Measurements from ENCODE around the gene MRPS16.

MRPS16 gene

GRCh38 chr10:73215749-73216148 lies 36.7 kb downstream of the MRPS16 start:
- no peak overlapping the region for H3K9ac ChIP-seq
- no peak overlapping the region for H3K27ac ChIP-seq
- no peak overlapping the region for H3K4me3 ChIP-seq
- no peaks in the 10 kb centered on the region for H3K4me1 ChIP-seq
- H4K20me1 ChIP-seq = no peaks in the 10 kb centered on the region
- TF ChIP-seq Cebpa-rat (IDR thresholded peaks at IDR 0.05) = no peak
- peaks cover 25 to 98% (median 46%) of the 10 kb centered on the region in 11 experiments for H3K36me3 ChIP-seq
- no peaks in the 10 kb centered on the region for H3K27me3 ChIP-seq
- H3K4me2 ChIP-seq = no peak overlapping the region
- H3K9me3 ChIP-seq (replicated peaks in 1 of 11) = peaks cover 0 to 21% (median 12%) of the 10 kb centered on the region in 11 experiments; a peak in 13 of 22 replicates

- Histone ChIP-seq H3K9ac (no peak overlapping the region), H3K36me3 (peaks cover 14 to 99% (median 37%) of the 10 kb centered on the region in 11 experiments; a peak in 21 of 22 replicates), H3K4me1 (no peaks in the 10 kb centered on the region; a peak in 1 of 20 replicates), H3K9me3 (replicated peaks in 1 of 11) (peaks cover 6 to 13% (median 9%) of the 10 kb centered on the region in 11 experiments; a peak in 21 of 22 replicates), H4K20me1 (no peaks in the 10 kb centered on the region), H3K27me3 (no peaks in the 10 kb centered on the region), H3K4me3 (no peak overlapping the region), H3K4me2 (no peak overlapping the region), H3K27ac (no peak overlapping the region)
- TF ChIP-seq Cebpa-rat (IDR thresholded peaks at IDR 0.05) = no peak
Measured at GRCh38 chr10:73211106-73211811, 41.2 kb downstream of the MRPS16 start.

GRCh38 chr10:73210395-73211105 lies 41.9 kb downstream of the MRPS16 start:
- Histone ChIP-seq H3K27me3 (no peaks in the 10 kb centered on the region), H3K4me3 (no peak overlapping the region), H3K4me2 (no peak overlapping the region), H3K9ac (no peak overlapping the region), H3K36me3 (peaks cover 20 to 94% (median 37%) of the 10 kb centered on the region in 11 experiments; a peak in 19 of 22 replicates), H3K9me3 (replicated peaks in 1 of 11) (peaks cover 2 to 17% (median 12%) of the 10 kb centered on the region in 11 experiments; a peak in 20 of 22 replicates), H4K20me1 (no peaks in the 10 kb centered on the region), H3K4me1 (no peaks in the 10 kb centered on the region; a peak in 1 of 20 replicates), H3K27ac (no peak overlapping the region)
- TF ChIP-seq Cebpa-rat (IDR thresholded peaks at IDR 0.05) = no peak

GRCh38 chr10:73209705-73210104 lies 42.7 kb downstream of the MRPS16 start:
- Histone ChIP-seq H3K4me2 (no peak overlapping the region), H3K27me3 (no peaks in the 10 kb centered on the region), H3K36me3 (peaks cover 20 to 87% (median 41%) of the 10 kb centered on the region in 11 experiments; a peak in 19 of 22 replicates), H3K9ac (no peak overlapping the region), H4K20me1 (no peaks in the 10 kb centered on the region), H3K27ac (no peak overlapping the region), H3K9me3 (replicated peaks in 1 of 11) (peaks cover 0 to 19% (median 12%) of the 10 kb centered on the region in 11 experiments; a peak in 19 of 22 replicates), H3K4me1 (no peaks in the 10 kb centered on the region; a peak in 1 of 20 replicates), H3K4me3 (no peak overlapping the region)
- TF ChIP-seq Cebpa-rat (IDR thresholded peaks at IDR 0.05) = no peak

GRCh38 chr10:73207883-73208282 lies 44.6 kb downstream of the MRPS16 start:
- Histone ChIP-seq H3K9ac (no peak overlapping the region), H3K4me2 (no peak overlapping the region), H3K4me3 (no peak overlapping the region), H4K20me1 (no peaks in the 10 kb centered on the region), H3K27ac (no peak overlapping the region), H3K4me1 (no peaks in the 10 kb centered on the region; a peak in 1 of 20 replicates), H3K27me3 (no peaks in the 10 kb centered on the region), H3K36me3 (peaks cover 17 to 69% (median 37%) of the 10 kb centered on the region in 11 experiments; a peak in 19 of 22 replicates), H3K9me3 (replicated peaks in 1 of 11) (peaks cover 0 to 19% (median 12%) of the 10 kb centered on the region in 11 experiments; a peak in 19 of 22 replicates)
- TF ChIP-seq Cebpa-rat (IDR thresholded peaks at IDR 0.05) = no peak

- no peak for TF ChIP-seq Cebpa-rat (IDR thresholded peaks at IDR 0.05)
- H3K36me3 ChIP-seq = peaks cover 17 to 54% (median 33%) of the 10 kb centered on the region in 11 experiments; a peak in 19 of 22 replicates
- H3K4me2 ChIP-seq = no peak overlapping the region
- H4K20me1 ChIP-seq = no peaks in the 10 kb centered on the region
- H3K27me3 ChIP-seq = no peaks in the 10 kb centered on the region
- H3K27ac ChIP-seq = no peak overlapping the region
- peaks cover 0 to 19% (median 12%) of the 10 kb centered on the region in 11 experiments; a peak in 19 of 22 replicates for H3K9me3 ChIP-seq (replicated peaks in 1 of 11)
- H3K9ac ChIP-seq = no peak overlapping the region
- H3K4me3 ChIP-seq = no peak overlapping the region
- no peaks in the 10 kb centered on the region; a peak in 1 of 20 replicates for H3K4me1 ChIP-seq
Measured at GRCh38 chr10:73206385-73206784, 46.1 kb downstream of the MRPS16 start.

GRCh38 chr10:73205890-73206289 lies 46.6 kb downstream of the MRPS16 start:
- H3K36me3 ChIP-seq = peaks cover 17 to 52% (median 31%) of the 10 kb centered on the region in 11 experiments; a peak in 20 of 22 replicates
- no peak overlapping the region for H3K27ac ChIP-seq
- H4K20me1 ChIP-seq = no peaks in the 10 kb centered on the region
- no peak overlapping the region for H3K4me3 ChIP-seq
- H3K9me3 ChIP-seq (replicated peaks in 1 of 11) = peaks cover 0 to 19% (median 12%) of the 10 kb centered on the region in 11 experiments; a peak in 19 of 22 replicates
- H3K27me3 ChIP-seq = no peaks in the 10 kb centered on the region
- H3K4me2 ChIP-seq = no peak overlapping the region
- H3K9ac ChIP-seq = no peak overlapping the region
- no peaks in the 10 kb centered on the region; a peak in 1 of 20 replicates for H3K4me1 ChIP-seq
- TF ChIP-seq Cebpa-rat (IDR thresholded peaks at IDR 0.05) = no peak

GRCh38 chr10:73205081-73205480 lies 47.4 kb downstream of the MRPS16 start:
- no peak overlapping the region for H3K4me3 ChIP-seq

More at GRCh38 chr10:73205081-73205480, 47.4 kb downstream of the MRPS16 start:
- H3K36me3 ChIP-seq = peaks cover 13 to 52% (median 25%) of the 10 kb centered on the region in 11 experiments; a peak in 19 of 22 replicates
- no peak overlapping the region for H3K4me2 ChIP-seq
- H3K27me3 ChIP-seq = no peaks in the 10 kb centered on the region
- TF ChIP-seq Cebpa-rat (IDR thresholded peaks at IDR 0.05) = no peak
- no peak overlapping the region for H3K27ac ChIP-seq
- no peaks in the 10 kb centered on the region for H4K20me1 ChIP-seq
- peaks cover 0 to 19% (median 12%) of the 10 kb centered on the region in 11 experiments; a peak in 19 of 22 replicates for H3K9me3 ChIP-seq (replicated peaks in 1 of 11)
- no peak overlapping the region for H3K9ac ChIP-seq
- H3K4me1 ChIP-seq = no peaks in the 10 kb centered on the region; a peak in 1 of 20 replicates

Data from BLaER1 treated with 17β-estradiol and CSF1 and Interleukin-3, amounts not matched to agents 10 nM and 100 nM (cell line).